ENCODE measurements around the gene PLIN5. TPM values are rescaled to one million over a fixed set of nuclear protein-coding genes. Genes with fewer than 3 reads are reported as not detected.

The PLIN5 gene
- total and polyA plus RNA-seq, 2 experiments from 2014 or later = 5.8 to 6.4 TPM

DNA sequence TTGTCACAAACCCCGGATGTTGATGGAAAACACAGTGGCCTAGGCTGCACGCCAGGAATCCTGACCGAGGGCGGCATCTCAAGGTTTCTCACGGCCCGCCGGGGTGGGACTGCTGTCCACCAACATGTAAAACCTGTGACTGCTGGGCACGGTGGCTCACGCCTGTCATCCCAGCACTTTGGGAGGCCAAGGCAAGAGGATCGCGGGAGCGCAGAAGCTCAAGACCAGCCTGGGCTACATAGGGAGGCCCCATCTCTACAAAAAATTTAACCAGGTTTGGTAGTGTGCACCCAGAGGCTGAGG lies 27.9 kb downstream of the PLIN5 start:
- Histone ChIP-seq H3K27ac (no peak overlapping the region), H3K27me3 (no peaks in the 10 kb centered on the region), H3K4me1 (ENCODE audit: insufficient read depth) (no peaks in the 10 kb centered on the region), H3K4me2 (no peak overlapping the region), H4K20me1 (ENCODE audit: insufficient read depth, poor library complexity, severe bottlenecking) (no peaks in the 10 kb centered on the region), H3K9me3 (ENCODE audit: low read depth) (no peaks in the 10 kb centered on the region), H2AFZ (no peak overlapping the region), H3K79me2 (no peaks in the 10 kb centered on the region), H3K9me2 (replicated peaks; ENCODE audit: insufficient read depth) (no peaks in the 10 kb centered on the region), H3K36me3 (replicated peaks; ENCODE audit: insufficient read depth, low read depth) (no peaks in the 10 kb centered on the region), H3K4me3 (no peak overlapping the region)
- TF ChIP-seq EZH2phosphoT487 (IDR thresholded peaks at IDR 0.05; ENCODE audit: low read depth, severe bottlenecking, unreplicated experiment) (no peak), EZH2 (IDR thresholded peaks at IDR 0.05; ENCODE audit: borderline replicate concordance) (no peak)
- TF ChIP-seq, protein P1, sequence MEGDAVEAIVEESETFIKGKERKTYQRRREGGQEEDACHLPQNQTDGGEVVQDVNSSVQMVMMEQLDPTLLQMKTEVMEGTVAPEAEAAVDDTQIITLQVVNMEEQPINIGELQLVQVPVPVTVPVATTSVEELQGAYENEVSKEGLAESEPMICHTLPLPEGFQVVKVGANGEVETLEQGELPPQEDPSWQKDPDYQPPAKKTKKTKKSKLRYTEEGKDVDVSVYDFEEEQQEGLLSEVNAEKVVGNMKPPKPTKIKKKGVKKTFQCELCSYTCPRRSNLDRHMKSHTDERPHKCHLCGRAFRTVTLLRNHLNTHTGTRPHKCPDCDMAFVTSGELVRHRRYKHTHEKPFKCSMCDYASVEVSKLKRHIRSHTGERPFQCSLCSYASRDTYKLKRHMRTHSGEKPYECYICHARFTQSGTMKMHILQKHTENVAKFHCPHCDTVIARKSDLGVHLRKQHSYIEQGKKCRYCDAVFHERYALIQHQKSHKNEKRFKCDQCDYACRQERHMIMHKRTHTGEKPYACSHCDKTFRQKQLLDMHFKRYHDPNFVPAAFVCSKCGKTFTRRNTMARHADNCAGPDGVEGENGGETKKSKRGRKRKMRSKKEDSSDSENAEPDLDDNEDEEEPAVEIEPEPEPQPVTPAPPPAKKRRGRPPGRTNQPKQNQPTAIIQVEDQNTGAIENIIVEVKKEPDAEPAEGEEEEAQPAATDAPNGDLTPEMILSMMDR (IDR thresholded peaks at IDR 0.05; ENCODE audit: poor library complexity) = no peak
- 92% methylated on average over 12 of the region's 12 CpGs for WGBS (ENCODE audit: low lambda C conversion rate, missing lambda C conversion rate)
- no peak for DNase-seq (ENCODE audit: low spot score)

DNA sequence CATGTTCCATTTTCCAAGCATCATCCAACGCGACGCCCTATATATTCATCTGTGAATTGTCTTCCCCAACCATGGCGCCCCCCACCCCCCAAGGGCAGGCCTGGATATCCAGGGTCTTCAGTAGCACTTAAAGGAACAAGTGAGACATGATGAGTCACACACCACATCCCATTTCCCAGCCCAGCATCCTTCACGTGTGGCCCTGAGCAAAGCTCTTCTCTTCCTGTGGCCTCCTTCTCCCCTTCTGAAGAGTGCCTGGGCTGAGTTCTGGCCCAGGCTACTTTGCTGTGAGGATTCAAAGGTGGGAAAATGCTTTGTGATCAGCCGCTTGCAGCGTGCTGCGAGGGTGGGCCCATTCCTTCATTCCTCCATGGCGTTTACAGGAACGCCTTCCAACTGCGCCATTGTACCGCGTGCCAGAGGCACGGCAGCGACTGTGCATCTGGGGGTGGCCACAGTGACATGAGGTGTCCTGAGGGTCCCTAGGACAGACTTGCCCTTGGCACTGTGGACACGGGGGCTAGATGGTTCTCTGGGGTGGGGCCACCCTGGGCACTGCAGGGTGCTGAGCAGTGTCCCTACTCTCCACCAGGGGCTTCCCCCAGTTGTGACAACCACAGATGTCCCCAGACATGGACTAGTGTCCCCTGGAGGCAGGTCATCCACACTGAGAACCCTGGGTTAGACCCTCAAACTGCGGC lies 28.4 kb downstream of the PLIN5 start:
- 89% methylated on average over 17 of the region's 17 CpGs for WGBS (ENCODE audit: low lambda C conversion rate, missing lambda C conversion rate)
- DNase-seq (ENCODE audit: low spot score) = no peak

DNA sequence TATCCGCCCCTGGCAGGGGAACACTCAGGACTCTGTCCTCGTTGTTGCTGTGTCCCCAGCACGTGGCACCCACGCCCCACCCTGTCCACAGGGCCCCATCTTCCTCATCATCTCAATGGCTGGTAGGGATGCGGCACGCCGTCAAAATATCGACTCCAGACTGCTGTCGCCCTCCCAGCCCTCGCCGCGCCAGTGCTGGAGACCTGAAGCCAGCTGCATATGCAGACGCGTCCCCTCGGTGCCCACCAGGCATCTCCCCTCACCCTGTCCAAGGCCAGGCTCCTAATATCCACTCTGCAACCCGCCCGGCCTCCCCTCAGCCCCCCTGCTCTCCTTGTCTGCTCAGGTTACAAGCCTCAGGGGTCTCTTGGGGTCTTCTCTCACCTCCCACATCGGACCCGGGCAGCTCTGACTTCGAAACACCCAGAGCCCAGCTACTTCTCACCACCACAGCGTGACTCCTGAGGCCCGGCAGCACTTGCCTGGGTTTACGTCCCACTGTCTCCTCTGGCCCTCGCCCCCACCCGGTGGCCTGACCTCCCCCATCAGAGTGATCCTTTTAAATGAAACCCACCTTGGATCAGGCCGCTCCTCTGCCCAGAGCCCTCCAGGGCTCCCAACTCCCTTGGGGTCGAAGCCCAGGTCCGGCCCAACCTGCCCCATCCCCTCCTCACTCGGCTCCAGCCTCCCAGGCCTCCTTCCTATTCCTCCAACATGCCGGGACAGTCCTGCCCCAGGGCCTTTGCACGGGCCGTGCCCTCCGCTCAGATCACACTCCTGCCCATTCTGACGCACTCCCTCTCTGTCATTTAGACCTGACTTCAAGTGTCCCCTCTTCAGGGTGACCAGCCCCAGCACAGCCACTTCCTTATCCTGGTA lies 29.2 kb downstream of the PLIN5 start:
- no peaks in the 10 kb centered on the region for H3K9me2 ChIP-seq (replicated peaks; ENCODE audit: insufficient read depth)
- 96% methylated on average over 33 of the region's 34 CpGs for whole genome bisulfite sequencing (ENCODE audit: low lambda C conversion rate, missing lambda C conversion rate)
- H3K9me3 ChIP-seq (ENCODE audit: low read depth) = no peaks in the 10 kb centered on the region
- H3K27ac ChIP-seq = no peak overlapping the region
- no peak for DNase-seq (ENCODE audit: low spot score)
- no peaks in the 10 kb centered on the region for H4K20me1 ChIP-seq (ENCODE audit: insufficient read depth, poor library complexity, severe bottlenecking)
- H3K4me3 ChIP-seq = no peak overlapping the region
- H3K27me3 ChIP-seq = no peaks in the 10 kb centered on the region
- TF ChIP-seq EZH2 (IDR thresholded peaks at IDR 0.05; ENCODE audit: borderline replicate concordance) (no peak), EZH2phosphoT487 (IDR thresholded peaks at IDR 0.05; ENCODE audit: low read depth, severe bottlenecking, unreplicated experiment) (no peak)
- TF ChIP-seq, protein P1 (IDR thresholded peaks at IDR 0.05; ENCODE audit: poor library complexity) = no peak
- no peak overlapping the region for H2AFZ ChIP-seq
- H3K79me2 ChIP-seq = no peaks in the 10 kb centered on the region
- H3K4me2 ChIP-seq = no peak overlapping the region
- no peaks in the 10 kb centered on the region for H3K36me3 ChIP-seq (replicated peaks; ENCODE audit: insufficient read depth, low read depth)
- no peaks in the 10 kb centered on the region for H3K4me1 ChIP-seq (ENCODE audit: insufficient read depth)

More for the DNA sequence above, 28.4 kb downstream of the PLIN5 start:
- Histone ChIP-seq H4K20me1 (ENCODE audit: insufficient read depth, poor library complexity, severe bottlenecking) (no peaks in the 10 kb centered on the region), H3K4me2 (no peak overlapping the region), H3K79me2 (no peaks in the 10 kb centered on the region), H3K27ac (no peak overlapping the region), H2AFZ (no peak overlapping the region), H3K9me3 (ENCODE audit: low read depth) (no peaks in the 10 kb centered on the region), H3K9me2 (replicated peaks; ENCODE audit: insufficient read depth) (no peaks in the 10 kb centered on the region), H3K36me3 (replicated peaks; ENCODE audit: insufficient read depth, low read depth) (no peaks in the 10 kb centered on the region), H3K4me3 (no peak overlapping the region), H3K27me3 (no peaks in the 10 kb centered on the region), H3K4me1 (ENCODE audit: insufficient read depth) (no peaks in the 10 kb centered on the region)
- TF ChIP-seq EZH2phosphoT487 (IDR thresholded peaks at IDR 0.05; ENCODE audit: low read depth, severe bottlenecking, unreplicated experiment) (no peak), EZH2 (IDR thresholded peaks at IDR 0.05; ENCODE audit: borderline replicate concordance) (no peak)
- TF ChIP-seq, protein P1 (IDR thresholded peaks at IDR 0.05; ENCODE audit: poor library complexity) = no peak
